Measurements from ENCODE around the gene RNF151. TPM values are rescaled to one million over a fixed set of nuclear protein-coding genes. Genes with fewer than 3 reads are reported as not detected.
"Not testable (repeated sequence)": the region's sequence is repeated elsewhere in the genome, so short reads cannot be mapped to it uniquely, and the experiment has no call there.

RNF151 gene
- total RNA-seq, 1 experiment from 2014 or later = not detected

DNA sequence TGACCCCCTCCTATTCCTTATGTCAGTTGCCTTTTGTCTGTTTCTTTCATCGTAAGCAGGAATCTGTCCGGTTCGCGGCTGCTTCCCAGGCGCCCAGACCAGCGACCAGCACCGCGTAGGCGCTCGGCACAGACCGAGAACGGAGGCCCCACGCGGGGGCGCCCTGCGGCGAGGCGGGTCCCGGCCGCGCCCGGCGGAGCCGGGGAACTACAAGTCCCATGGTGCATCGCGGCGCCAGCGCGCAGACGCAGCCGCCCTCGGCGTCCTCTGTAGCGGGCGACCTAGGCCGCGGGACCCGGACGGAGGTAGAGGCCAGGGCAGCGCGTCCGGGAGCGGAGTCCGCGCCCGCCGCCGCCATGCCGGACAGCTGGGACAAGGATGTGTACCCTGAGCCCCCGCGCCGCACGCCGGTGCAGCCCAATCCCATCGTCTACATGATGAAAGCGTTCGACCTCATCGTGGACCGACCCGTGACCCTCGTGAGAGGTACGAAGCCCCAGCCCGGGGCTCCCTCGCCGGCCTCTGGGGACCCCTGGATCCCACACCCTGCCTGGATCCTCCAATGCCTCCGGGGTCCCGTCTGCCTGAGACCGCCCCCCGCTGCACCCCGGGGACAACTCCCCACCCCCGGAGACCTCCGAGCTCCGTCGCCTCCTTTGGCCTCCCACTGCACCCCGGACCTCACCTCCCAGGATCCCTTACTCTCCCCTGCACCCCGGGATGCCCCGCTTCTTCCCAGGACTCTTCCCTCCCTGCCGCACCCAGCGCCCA, 7.2 kb upstream of the RNF151 start, which contains the start of gene NDUFB10:
NDUFB10 (plus strand) TSS at position 270 of the 771 bp plus-strand sequence; CDS start at position 357, 87 bp downstream.
- DNase-seq (ENCODE audit: low read depth) = peak; percentile 86

DNA sequence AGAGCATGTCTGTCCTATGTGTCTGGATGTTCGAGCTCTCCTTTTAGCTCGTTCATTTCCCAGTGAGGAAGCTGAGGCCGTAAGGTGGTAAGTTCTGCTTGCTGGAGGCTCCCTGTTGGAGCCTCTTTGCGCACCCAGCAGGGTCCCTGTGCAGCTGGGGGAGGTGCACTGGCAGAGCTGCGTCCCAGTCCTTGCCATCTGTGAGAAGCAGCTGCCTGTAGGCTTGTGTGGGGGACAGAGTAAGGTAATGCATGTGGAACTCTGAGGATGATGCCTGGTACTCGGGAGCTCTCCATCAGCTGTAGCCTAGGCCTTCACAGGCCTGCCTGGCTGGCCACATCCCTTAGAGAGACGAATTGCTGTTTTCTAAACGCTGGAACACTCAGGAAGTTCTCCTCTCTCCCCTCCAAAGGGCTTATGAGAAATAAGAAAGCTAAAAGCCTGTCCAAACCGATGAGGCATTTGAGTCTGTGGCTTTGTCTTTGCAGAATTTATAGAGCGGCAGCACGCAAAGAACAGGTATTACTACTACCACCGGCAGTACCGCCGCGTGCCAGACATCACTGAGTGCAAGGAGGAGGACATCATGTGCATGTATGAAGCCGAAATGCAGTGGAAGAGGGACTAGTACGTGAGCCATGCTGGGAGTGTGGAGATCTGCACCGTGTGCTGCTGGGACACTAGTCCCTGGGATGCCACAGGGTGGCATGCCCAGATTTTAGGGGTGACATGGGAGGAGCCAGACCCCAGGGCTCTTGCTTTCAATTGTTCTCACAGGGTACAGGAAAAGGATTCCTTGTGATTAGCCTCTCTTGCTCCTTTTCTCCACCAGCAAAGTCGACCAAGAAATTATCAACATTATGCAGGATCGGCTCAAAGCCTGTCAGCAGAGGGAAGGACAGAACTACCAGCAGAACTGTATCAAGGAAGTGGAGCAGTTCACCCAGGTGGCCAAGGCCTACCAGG, 5.7 kb upstream of the RNF151 start:
- DNase-seq (ENCODE audit: low read depth) = peak; percentile 40

DNA sequence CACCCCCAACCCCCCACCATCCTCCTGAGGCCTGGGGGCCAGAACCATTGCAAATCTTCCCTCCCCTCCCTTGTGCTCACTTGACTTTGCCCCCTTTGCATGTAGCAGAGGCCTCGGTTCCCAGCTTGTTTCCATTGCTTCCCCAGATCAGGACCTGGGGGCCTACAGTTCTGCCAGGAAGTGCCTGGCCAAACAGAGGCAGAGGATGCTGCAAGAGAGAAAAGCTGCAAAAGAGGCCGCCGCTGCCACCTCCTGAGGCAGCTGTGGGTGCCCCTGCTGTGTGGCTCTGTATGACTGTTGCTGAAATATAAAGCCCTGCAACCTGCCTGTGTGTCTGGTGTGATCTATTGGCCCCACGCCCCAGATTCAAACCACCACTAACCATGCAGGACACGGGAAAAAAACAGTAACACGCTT, 5.0 kb upstream of the RNF151 start:
- no peak for DNase-seq (ENCODE audit: low read depth)

DNA sequence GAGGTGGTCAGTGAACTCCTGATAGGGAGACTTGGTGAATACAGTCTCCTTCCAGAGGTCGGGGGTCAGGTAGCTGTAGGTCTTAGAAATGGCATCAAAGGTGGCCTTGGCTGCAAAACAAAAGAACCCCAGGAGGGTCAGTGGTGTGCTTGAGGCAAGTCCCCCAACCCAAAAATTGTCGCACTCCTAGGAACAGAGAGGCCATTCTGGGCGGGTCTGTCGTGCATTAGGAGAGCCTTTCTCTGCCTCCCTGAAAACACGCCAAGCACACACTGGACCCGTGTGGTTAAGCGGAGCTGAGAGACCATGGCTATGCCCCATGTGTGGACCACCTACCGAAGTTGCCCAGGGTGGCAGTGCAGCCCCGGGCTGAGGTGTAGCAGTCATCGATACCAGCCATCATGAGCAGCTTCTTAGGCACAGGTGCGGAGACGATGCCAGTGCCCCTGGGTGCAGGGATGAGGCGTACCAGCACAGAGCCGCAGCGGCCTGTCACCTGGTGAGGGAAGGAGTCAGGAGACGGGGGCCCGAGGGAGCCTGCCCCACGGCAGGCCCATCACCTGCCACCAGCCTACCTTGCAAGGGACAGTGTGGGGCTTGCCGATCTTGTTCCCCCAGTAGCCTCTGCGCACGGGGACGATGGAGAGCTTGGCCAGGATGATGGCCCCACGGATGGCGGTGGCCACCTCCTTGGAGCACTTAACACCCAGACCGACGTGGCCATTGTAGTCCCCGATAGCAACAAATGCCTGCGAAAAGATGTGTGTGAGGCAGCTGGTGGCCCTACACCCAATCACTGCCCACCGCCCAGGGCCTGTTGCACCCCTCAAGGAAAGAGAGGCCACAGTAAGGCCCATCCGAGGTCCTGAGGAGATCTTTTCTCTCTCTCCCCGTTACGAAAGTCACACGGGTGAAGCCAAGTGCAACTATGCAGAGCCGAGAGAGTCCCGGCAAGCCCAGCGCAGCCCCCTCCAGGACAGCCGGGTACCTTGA, 4.2 kb upstream of the RNF151 start:
- DNase-seq (ENCODE audit: low read depth) = not testable (repeated sequence)

DNA sequence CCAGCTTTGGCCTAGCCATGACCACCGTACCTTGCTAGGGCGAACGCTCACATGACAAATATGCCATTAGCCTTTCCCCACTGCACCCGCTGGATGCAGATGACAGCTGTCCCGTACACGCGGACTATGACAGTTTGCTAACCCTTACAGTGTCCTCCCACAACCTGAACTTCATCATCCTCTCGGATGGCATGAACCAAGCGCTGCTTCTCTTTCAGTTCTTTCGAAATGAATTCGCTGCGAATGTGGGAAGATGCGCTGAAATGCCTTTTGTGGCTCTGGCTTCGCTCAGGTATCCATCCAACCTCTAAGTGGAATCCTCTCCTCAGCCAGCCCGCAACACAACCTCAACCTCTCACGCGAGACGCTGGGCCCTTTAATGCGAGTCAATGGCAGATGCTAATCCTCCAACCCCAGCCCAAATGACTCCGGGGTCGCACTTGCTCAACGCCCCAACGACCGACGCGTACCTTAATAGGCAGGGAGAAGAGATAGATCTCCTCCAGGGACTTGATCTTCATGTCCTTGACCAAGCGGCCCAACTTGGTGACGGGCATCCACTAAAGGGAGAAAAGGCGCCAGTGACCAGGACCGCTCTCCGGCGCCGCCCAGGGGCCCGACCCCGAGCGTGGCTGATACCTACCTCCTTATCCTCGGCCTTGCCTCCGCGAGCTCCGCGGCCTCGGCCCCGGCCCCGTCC, 2.7 kb upstream of the RNF151 start:
- peak; percentile 44 for DNase-seq (ENCODE audit: low read depth)

DNA sequence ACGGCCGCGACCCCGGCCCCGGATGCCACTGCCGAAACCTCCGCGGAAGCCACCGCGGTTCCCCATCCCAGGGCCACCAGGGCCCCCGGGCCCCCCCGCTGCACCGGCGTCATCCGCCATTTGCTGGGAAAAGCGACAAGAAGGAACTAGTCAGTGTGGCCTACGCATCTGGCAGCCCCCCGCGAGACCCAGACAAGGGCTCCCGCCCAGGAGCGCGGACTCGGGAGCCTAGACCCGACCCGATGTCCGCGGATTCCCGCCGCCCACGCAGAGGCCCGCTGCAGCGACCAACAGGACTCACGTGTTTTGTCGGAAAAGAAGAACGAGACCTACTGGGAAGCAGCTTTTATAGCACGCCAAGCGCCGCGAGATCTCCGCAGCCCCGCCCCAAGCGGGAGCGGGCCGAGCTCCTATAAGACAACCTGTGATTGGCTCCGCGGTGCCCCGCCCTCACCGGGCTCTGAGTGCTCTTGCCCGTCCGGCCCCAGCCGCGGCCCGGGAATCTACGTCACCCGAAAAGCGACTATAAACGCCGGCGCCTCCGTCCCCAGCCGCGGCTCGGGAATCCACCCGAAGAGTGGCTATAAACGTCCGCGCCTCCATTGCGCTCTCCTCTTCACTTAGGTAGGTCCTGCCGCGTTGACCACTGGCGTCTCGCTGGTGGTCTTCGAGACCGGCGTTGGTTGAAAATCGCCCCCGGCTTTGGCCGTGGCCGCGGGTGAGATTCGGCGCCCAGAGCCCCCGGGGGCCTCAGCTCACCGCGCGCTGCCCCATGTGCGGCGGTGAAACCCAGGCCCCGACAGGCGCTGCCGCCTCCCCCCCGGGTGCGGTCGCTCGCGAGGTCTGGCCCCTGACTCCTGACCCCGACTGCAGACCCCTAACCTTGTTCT, 1.9 kb upstream of the RNF151 start, which contains the start of gene RPS2:
RPS2 (minus strand) TSS at position 321 of the 890 bp plus-strand sequence; CDS start at position 120, 201 bp downstream.
- DNase-seq (ENCODE audit: low read depth) = peak; percentile 96

DNA sequence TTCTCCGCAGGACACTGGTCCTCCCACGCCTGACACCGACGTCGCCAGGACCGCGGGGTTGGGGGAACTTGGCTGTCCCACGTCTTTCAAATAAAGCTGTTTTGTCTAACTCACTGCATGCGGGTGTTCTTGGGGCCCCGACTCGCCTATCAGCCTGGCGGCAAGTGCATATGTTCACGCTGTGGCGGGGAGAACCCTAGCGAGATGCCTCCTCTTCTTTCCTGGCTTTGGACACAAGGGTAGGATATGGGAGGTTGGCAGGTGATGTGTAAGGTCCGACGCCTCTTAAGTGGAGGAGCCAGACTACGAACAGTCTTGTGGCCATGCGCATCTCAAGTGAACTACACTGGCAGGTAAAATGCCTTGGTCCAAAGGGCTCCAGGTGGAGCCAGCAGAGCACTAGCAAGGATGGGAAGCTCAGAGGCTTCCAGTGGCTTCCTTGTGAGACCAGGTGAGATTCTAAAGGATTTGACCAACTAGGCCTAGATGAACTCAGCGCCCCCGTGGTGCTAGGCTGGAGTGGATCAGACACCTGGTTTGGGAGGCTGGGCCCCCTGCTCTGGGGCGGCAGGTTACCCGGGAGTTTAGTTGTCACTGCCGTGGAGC, 1.2 kb upstream of the RNF151 start:
- DNase-seq (ENCODE audit: low read depth) = no peak

DNA sequence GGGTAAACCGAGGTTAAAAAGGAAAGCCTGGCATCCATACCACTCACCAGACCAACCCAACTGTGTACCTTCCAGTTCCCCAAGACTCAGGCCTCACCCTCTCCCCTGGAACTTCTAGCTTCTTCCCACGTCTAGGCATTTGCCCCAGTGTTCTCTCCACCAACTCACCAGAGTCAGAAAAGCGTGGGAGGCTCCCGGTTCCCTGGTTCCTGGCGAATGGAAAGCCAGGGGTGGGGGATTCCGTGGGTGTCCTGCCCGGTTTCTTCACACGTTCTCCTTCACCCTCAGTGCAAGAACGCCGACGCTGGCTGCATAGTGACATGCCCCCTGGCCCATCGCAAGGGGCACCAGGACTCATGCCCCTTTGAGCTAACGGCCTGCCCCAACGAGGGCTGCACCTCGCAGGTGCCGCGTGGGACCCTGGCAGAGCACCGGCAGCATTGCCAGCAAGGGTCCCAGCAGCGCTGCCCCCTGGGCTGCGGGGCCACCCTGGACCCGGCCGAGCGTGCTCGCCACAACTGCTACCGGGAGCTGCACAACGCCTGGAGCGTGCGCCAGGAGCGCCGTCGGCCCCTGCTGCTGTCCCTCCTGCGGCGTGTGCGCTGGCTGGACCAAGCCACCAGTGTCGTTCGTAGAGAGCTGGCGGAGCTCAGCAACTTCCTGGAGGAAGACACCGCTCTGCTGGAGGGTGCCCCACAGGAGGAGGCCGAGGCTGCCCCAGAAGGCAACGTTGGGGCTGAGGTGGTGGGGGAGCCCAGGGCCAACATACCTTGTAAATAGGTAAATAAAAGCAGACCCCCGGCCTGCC, 1.7 kb downstream of the RNF151 start:
- DNase-seq (ENCODE audit: low read depth) = no peak

DNA sequence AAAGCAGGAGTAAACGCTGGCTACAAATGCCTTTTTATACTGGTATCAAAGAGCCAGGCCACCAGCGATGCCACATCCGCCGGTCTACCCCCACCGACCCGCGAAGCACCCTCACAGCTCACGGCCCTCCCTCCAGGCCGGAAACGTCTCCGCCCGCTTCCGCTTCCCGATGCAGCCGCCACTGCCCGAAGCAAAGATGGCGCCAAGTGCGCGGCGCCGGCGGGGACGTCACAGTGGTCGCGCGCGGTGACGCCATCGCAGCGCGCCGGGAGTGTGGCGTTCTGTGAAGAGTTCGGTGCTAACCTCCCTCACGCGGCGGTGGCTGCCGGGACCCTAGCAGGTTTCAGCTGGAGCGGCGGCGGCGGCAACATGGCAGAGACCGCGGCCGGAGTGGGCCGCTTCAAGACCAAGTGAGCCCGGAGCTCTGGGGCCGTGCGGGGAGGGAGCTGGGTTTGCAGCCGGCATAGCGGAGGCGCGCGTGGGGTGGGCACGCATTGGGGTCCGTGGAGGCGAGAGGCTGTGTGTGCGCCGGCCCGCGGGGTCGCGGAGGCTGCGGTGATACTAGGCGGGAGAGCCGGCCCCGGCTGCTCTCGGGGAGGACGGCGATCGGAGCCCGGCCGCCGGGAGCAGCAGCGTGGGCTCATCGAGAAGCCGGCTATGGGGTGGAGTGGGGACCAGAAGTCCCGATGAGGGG, 5.3 kb downstream of the RNF151 start, which contains the start of gene TBL3:
TBL3 (plus strand) TSS at position 258 of the 694 bp plus-strand sequence; CDS start at position 370, 112 bp downstream.
- DNase-seq (ENCODE audit: low read depth) = peak; percentile 92

DNA sequence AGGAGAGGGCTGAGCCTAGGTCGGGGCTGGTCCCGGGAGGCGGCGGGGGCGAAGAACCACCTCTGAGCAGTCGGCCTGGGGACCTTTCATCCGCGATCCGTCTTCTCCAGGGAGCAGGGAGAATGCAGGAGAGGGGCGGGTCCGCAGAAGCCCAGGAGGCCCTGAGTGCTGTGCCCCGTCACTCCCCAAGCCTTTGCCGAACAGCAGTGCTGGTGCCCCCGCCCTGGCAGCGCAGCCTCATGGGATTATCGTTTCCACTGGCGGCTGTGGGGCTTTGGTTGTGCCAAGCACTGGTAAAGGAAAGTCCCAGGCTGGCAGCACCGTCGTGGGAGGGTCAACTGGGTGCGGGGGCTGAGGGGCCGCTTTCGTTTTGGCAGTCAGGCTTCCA, 5.8 kb downstream of the RNF151 start:
- no peak for DNase-seq (ENCODE audit: low read depth)

DNA sequence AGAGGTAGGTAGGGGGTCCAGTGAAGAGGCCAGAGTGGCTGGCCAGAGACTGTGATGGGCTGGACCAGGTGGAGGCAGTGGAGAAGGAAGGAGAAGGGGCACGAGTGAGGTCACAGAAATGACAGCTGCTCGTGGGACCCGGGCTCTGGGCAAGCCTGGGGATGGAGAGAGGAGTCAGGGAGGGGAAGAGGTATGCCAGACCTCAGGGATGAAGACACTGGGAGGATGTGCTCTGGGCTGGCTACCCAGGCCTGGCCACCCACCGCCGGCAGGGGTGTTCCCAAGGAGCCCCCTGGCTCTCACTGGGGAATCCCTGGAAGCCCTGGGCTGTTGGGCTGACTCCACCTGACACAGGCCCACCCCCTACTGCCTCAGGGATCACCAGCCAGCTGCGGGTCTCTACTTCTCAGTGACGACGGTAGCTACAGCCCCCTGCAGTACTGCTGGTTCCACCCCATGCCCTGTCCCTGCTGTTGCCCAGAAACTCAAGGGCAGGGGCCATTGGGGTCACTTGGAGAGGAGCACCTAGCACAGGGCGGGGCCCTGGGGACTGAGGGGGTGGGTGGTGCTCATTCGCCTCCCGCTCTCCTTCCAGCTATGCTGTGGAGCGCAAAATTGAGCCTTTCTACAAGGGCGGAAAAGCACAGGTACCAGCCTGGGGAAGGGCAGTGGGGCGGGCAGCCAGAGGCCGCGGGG, 7.0 kb downstream of the RNF151 start:
- DNase-seq (ENCODE audit: low read depth) = no peak

DNA sequence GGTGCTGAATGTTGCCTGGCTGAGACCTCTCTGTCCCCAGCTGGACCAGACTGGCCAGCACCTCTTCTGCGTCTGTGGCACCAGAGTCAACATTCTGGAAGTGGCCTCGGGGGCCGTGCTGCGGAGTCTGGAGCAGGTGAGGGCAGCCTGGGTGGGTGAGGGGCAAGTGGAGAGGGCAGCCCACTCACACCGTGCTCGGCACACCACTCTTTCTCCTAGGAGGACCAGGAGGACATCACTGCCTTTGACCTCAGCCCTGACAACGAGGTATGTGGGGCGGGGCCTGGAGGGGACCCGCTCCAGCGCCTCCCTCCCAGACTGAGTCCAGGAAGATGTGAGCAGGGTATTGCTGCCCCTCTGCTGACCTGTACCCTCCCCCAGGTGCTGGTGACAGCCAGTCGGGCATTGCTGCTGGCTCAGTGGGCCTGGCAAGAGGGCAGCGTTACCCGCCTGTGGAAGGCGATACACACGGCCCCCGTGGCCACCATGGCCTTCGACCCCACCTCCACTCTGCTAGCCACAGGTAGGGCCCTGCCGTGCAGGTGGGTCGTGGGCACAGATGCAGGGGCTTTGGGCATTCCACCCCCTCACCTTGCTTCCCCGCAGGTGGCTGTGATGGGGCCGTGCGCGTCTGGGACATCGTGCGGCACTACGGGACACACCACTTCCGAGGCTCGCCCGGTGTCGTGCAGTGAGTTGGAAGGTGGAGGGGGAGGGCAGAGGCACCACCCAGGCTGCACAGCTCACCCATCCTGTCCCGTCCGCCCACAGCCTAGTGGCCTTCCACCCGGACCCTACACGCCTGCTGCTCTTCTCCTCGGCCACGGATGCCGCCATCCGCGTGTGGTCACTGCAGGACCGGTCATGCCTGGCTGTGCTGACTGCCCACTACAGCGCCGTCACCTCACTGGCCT, 7.8 kb downstream of the RNF151 start:
- no peak for DNase-seq (ENCODE audit: low read depth)

DNA sequence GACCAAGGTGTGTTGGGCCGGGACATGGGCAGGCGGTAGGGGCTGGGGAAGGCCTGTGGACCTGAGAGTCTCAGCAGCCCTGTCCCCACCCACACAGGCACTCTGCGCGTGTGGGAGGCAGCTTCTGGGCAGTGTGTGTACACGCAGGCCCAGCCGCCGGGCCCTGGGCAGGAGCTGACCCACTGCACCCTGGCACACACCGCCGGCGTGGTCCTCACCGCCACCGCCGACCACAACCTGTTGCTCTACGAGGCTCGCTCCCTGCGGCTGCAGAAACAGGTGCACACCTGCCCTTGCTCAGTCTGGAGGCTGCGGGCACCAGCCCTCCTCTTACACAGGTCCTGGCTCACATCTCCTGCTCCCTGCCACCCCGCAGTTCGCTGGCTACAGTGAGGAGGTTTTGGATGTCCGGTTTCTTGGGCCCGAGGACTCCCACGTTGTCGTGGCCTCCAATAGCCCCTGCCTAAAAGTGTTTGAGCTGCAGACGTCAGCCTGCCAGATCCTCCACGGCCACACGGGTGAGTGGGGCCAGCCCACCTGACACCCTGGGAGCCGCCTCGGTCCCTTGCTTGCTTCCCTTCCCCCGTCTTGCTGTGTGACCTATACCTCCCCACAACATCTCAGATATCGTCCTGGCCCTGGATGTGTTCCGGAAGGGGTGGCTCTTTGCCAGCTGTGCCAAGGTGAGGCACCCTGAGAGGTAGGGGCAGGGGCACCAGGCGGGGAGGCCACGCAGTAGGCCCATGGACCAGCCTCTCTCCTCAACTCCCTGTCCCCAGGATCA, 9.0 kb downstream of the RNF151 start:
- DNase-seq (ENCODE audit: low read depth) = no peak

DNA sequence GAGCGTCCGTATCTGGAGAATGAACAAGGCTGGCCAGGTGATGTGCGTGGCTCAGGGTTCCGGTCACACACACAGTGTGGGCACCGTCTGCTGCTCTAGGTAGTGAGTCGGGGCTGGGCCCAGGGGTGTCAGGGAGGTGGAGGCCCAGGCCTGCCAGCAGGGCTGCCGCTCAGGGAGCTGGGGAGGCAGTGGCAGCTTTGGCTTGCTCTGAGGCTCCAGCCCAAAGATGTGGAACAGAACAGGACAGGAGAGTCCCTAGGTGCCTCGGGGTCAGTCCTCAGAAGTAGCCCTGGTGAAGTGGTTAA, 9.5 kb downstream of the RNF151 start:
- no peak for DNase-seq (ENCODE audit: low read depth)
